D721Med (cell line): ENCODE results near the gene RNF213.

Experiments used
- DNase-seq: peaks from one replicate; pipeline ENCODE4 v3.0.0; 2011; ENCODE audit warnings: low spot score; ENCODE audit not compliant: insufficient read length
- FAIRE-seq: peaks from 2 replicates; lab custom pipeline; 2011; peaks lifted over from hg19 to GRCh38; lab: Jason Lieb, UNC
- CTCF ChIP-seq: IDR thresholded peaks from 2 replicates; pipeline ENCODE4 v1.5.1; 2012; ENCODE audit warnings: mild to moderate bottlenecking, control low read depth; ENCODE audit not compliant: insufficient read depth; ENCODE audit errors: missing control alignments

The RNF213 gene

GRCh38 chr17:80220736-80221215, 39.9 kb upstream of the RNF213 start:
- DNase-seq (peak; percentile 53), FAIRE-seq (no peak)
- TF ChIP-seq CTCF, result no peak

GRCh38 chr17:80221351-80222105, 39.1 kb upstream of the RNF213 start:
- DNase-seq, result no peak
- TF ChIP-seq CTCF, result no peak
- FAIRE-seq, result no peak

GRCh38 chr17:80222376-80223141, 38.1 kb upstream of the RNF213 start:
- TF ChIP-seq CTCF, result no peak
- FAIRE-seq, result no peak
- no peak for DNase-seq

GRCh38 chr17:80223142-80223815, 37.4 kb upstream of the RNF213 start:
- FAIRE-seq (no peak), DNase-seq (no peak)
- TF ChIP-seq CTCF, result no peak

- DNase-seq, result no peak
- no peak for TF ChIP-seq CTCF
- FAIRE-seq, result no peak
Observed at GRCh38 chr17:80223838-80224497, 36.7 kb upstream of the RNF213 start.

GRCh38 chr17:80224683-80225082, 36.0 kb upstream of the RNF213 start:
- DNase-seq (no peak), FAIRE-seq (no peak)
- no peak for TF ChIP-seq CTCF
